DOHH2 (cell line): Measurements from ENCODE around the gene VWF.

ENCODE experiments used
- H3F3A ChIP-seq: fragments of 200-600 bp; sonication (generic), shearing (Covaris generic); 2 replicates; pipeline ENCODE4 v1.6.0; 2016; ENCODE audit warnings: antibody characterized with exemption, mild to moderate bottlenecking; ENCODE audit not compliant: control insufficient read depth, insufficient read depth
- H3K27ac ChIP-seq: fragments of 200-600 bp; sonication (generic); 2 replicates; pipeline ENCODE4 v1.5.1; 2014; ENCODE audit warnings: low read depth, mild to moderate bottlenecking, low read length, moderate library complexity
- H3K27me3 ChIP-seq: fragments of 200-600 bp; sonication (generic); 2 replicates; pipeline ENCODE4 v1.6.1; 2014; ENCODE audit warnings: mild to moderate bottlenecking, low read length, mixed read lengths; ENCODE audit not compliant: control insufficient read depth
- H3K36me3 ChIP-seq: fragments of 200-600 bp; sonication (generic); 2 replicates; pipeline ENCODE4 v1.6.1; 2014; ENCODE audit warnings: mild to moderate bottlenecking, low read length, moderate library complexity, mixed read lengths; ENCODE audit not compliant: control insufficient read depth
- H3K4me1 ChIP-seq: fragments of 200-600 bp; sonication (generic); 2 replicates; pipeline ENCODE4 v1.6.1; 2014; ENCODE audit warnings: mild to moderate bottlenecking, low read length, mixed read lengths; ENCODE audit not compliant: control insufficient read depth
- H3K4me2 ChIP-seq: fragments of 200-600 bp; sonication (generic); 2 replicates; pipeline ENCODE4 v1.6.0; 2014; ENCODE audit warnings: mild to moderate bottlenecking, low read length, moderate library complexity
- H3K4me3 ChIP-seq: fragments of 200-600 bp; sonication (generic); 2 replicates; pipeline ENCODE4 v1.5.1; 2014; ENCODE audit warnings: mild to moderate bottlenecking, low read length, mixed read lengths
- H3K79me2 ChIP-seq: fragments of 200-600 bp; sonication (generic); 2 replicates; pipeline ENCODE4 v1.6.1; 2014; ENCODE audit warnings: mild to moderate bottlenecking, low read length, mixed read lengths; ENCODE audit not compliant: control insufficient read depth
- H3K9me2 ChIP-seq: fragments of 200-600 bp; sonication (generic); replicated peaks from 2 replicates; pipeline ENCODE4 v1.6.1; 2014; ENCODE audit warnings: mild to moderate bottlenecking, low read length, mixed read lengths; ENCODE audit not compliant: control insufficient read depth
- H3K9me3 ChIP-seq: fragments of 200-600 bp; sonication (generic); 2 replicates; pipeline ENCODE4 v1.6.1; 2014; ENCODE audit warnings: antibody characterized with exemption, low read length, mixed read lengths; ENCODE audit not compliant: control insufficient read depth, insufficient read depth
- H4K20me1 ChIP-seq: fragments of 200-600 bp; sonication (generic); 2 replicates; pipeline ENCODE4 v1.6.0; 2014; ENCODE audit warnings: low read depth, mild to moderate bottlenecking, antibody characterized with exemption, low read length, moderate library complexity; ENCODE audit not compliant: control insufficient read depth, insufficient read depth
- CTCF ChIP-seq: fragments of 200-600 bp; sonication (generic); IDR thresholded peaks from one replicate; pipeline ENCODE4 v1.5.1; 2014; ENCODE audit warnings: antibody characterized with exemption, mild to moderate bottlenecking, low read depth, low read length; ENCODE audit not compliant: poor library complexity, severe bottlenecking
- EZH2phosphoT487 ChIP-seq: fragments of 200-600 bp; sonication (generic); IDR thresholded peaks from 2 replicates; pipeline ENCODE4 v1.6.1; 2017; ENCODE audit warnings: borderline replicate concordance, mild to moderate bottlenecking, antibody characterized with exemption, low read length, moderate library complexity, mixed read lengths

Gene VWF

GRCh38 chr12:5914387-5915149, 209.9 kb downstream of the VWF start:
- Histone ChIP-seq H3K27me3 (peaks cover 3% of the 10 kb centered on the region; the same call in 1 of the 2 replicates), H4K20me1 (no peaks in the 10 kb centered on the region), H3K4me2 (no peak overlapping the region), H3K4me3 (no peak overlapping the region), H3K79me2 (no peaks in the 10 kb centered on the region), H3K27ac (no peak overlapping the region), H3K36me3 (no peaks in the 10 kb centered on the region), H3F3A (no peaks in the 10 kb centered on the region), H3K4me1 (no peaks in the 10 kb centered on the region), H3K9me2 (no peaks in the 10 kb centered on the region), H3K9me3 (no peaks in the 10 kb centered on the region)
- TF ChIP-seq CTCF (no peak), EZH2phosphoT487 (no peak)

GRCh38 chr12:5913387-5913786, 211.1 kb downstream of the VWF start:
- Histone ChIP-seq H3K9me2 (no peaks in the 10 kb centered on the region), H3K4me2 (no peak overlapping the region), H3F3A (no peaks in the 10 kb centered on the region), H3K9me3 (no peaks in the 10 kb centered on the region), H3K27me3 (peaks cover 3% of the 10 kb centered on the region; the same call in 1 of the 2 replicates), H3K4me1 (no peaks in the 10 kb centered on the region), H3K27ac (no peak overlapping the region), H3K36me3 (no peaks in the 10 kb centered on the region), H3K79me2 (no peaks in the 10 kb centered on the region), H4K20me1 (no peaks in the 10 kb centered on the region), H3K4me3 (no peak overlapping the region)
- TF ChIP-seq EZH2phosphoT487 = no peak
- no peak for TF ChIP-seq CTCF

GRCh38 chr12:5912437-5913334, 211.8 kb downstream of the VWF start:
- peaks cover 3% of the 10 kb centered on the region; the same call in 1 of the 2 replicates for H3K27me3 ChIP-seq
- TF ChIP-seq CTCF (peak; percentile 31), EZH2phosphoT487 (no peak)
- no peaks in the 10 kb centered on the region for H3K9me3 ChIP-seq

More at GRCh38 chr12:5912437-5913334, 211.8 kb downstream of the VWF start:
- H3K36me3 ChIP-seq = no peaks in the 10 kb centered on the region
- no peak overlapping the region for H3K4me3 ChIP-seq
- no peak overlapping the region for H3K27ac ChIP-seq
- H4K20me1 ChIP-seq = no peaks in the 10 kb centered on the region
- H3K4me1 ChIP-seq = no peaks in the 10 kb centered on the region
- no peaks in the 10 kb centered on the region for H3K9me2 ChIP-seq
- no peaks in the 10 kb centered on the region for H3F3A ChIP-seq
- H3K79me2 ChIP-seq = no peaks in the 10 kb centered on the region
- H3K4me2 ChIP-seq = no peak overlapping the region
